H1 (cell line): ENCODE data around the gene ASPHD2. TPM values are rescaled to one million over a fixed set of nuclear protein-coding genes. Genes with fewer than 3 reads are reported as not detected.

Experiments used
- CTCF ChIA-PET: fragments of 300-600 bp; sonication (Branson Sonifier 250); formaldehyde crosslinking; loops from one replicate; lab custom pipeline; 2021; ENCODE audit not compliant: partially characterized antibody; lab: Charles Lee
- POLR2A ChIA-PET: fragments of 300-600 bp; sonication (Branson Sonifier 250); formaldehyde crosslinking; loops from one replicate; lab custom pipeline; 2021; ENCODE audit warnings: inconsistent platforms; ENCODE audit not compliant: partially characterized antibody; lab: Charles Lee
- DNase-seq, 2 experiments: peaks; one replicate each; pipeline versions ENCODE4 v3.0.0 to v3.0.0-alpha.2; 2010 to 2022; ENCODE audit warnings: low spot score in 2 of 2, low read depth in 1 of 2, mixed read lengths in 1 of 2
- FAIRE-seq: peaks from 2 replicates; lab custom pipeline; 2011; peaks lifted over from hg19 to GRCh38; lab: Jason Lieb, UNC
- H2AFZ ChIP-seq: 2 replicates; pipeline ENCODE4 v1.8.1; 2012; ENCODE audit warnings: low read length, inconsistent platforms
- H2AK5ac ChIP-seq: 2 replicates; pipeline ENCODE4 v1.6.1; 2013; ENCODE audit warnings: low read depth, low read length
- H2BK120ac ChIP-seq: replicated peaks from 2 replicates; pipeline ENCODE3; 2013; ENCODE audit warnings: low read depth, low read length, inconsistent platforms
- H2BK12ac ChIP-seq: 2 replicates; pipeline ENCODE4 v1.6.1; 2013; ENCODE audit warnings: low read depth, low read length
- H2BK15ac ChIP-seq: 2 replicates; pipeline ENCODE4 v1.6.1; 2013; ENCODE audit warnings: low read length
- H2BK20ac ChIP-seq: 2 replicates; pipeline ENCODE4 v1.6.1; 2013; ENCODE audit warnings: low read length
- H2BK5ac ChIP-seq: 2 replicates; pipeline ENCODE4 v1.6.1; 2013; ENCODE audit warnings: low read depth, low read length
- H3K14ac ChIP-seq: 2 replicates; pipeline ENCODE4 v1.6.1; 2013; ENCODE audit warnings: inconsistent platforms; ENCODE audit not compliant: insufficient read length
- H3K18ac ChIP-seq: 2 replicates; pipeline ENCODE4 v1.6.1; 2013; ENCODE audit warnings: low read length; ENCODE audit errors: extremely low read depth
- H3K23ac ChIP-seq: 2 replicates; pipeline ENCODE4 v1.6.1; 2013; ENCODE audit warnings: inconsistent platforms; ENCODE audit not compliant: insufficient read length
- H3K23me2 ChIP-seq: 2 replicates; pipeline ENCODE4 v1.6.1; 2013; ENCODE audit warnings: low read depth, low read length
- H3K27ac ChIP-seq: 2 replicates; pipeline ENCODE4 v1.6.1; 2011; ENCODE audit warnings: low read depth, low read length, inconsistent platforms
- H3K27me3 ChIP-seq, 4 experiments: replicated peaks in 1 of 4; 1 replicate in 1 of 4; 2 replicates in 3 of 4; pipeline versions ENCODE4 v1.6.1 to v1.8.1; 2011 to 2013; ENCODE audit warnings: low read length in 3 of 4, mild to moderate bottlenecking in 3 of 4, inconsistent platforms in 2 of 4, mixed read lengths in 2 of 4, moderate library complexity in 1 of 4; ENCODE audit not compliant: control insufficient read depth in 3 of 4, insufficient read depth in 3 of 4; ENCODE audit errors: extremely low read depth in 1 of 4
- H3K36me3 ChIP-seq, 4 experiments: 2 replicates each; pipeline versions ENCODE4 v1.6.1 to v1.8.1; 2011 to 2013; ENCODE audit warnings: mild to moderate bottlenecking in 4 of 4, low read length in 3 of 4, moderate library complexity in 2 of 4, control low read depth in 1 of 4, inconsistent platforms in 1 of 4; ENCODE audit not compliant: insufficient read depth in 4 of 4, control insufficient read depth in 2 of 4
- H3K4ac ChIP-seq: replicated peaks from 2 replicates; pipeline ENCODE3; 2013; ENCODE audit warnings: low read length, low read depth, mixed read lengths, inconsistent platforms; ENCODE audit not compliant: insufficient read length
- H3K4me1 ChIP-seq, 4 experiments: replicated peaks in 1 of 4; 1 replicate in 1 of 4; 2 replicates in 3 of 4; pipeline versions ENCODE4 v1.6.1 to v1.8.1; 2011 to 2013; ENCODE audit warnings: low read length in 3 of 4, inconsistent platforms in 2 of 4, mixed read lengths in 1 of 4; ENCODE audit not compliant: insufficient read depth in 4 of 4, control insufficient read depth in 3 of 4
- H3K4me2 ChIP-seq, 2 experiments: 2 replicates each; pipeline versions ENCODE4 v1.6.1 to v1.8.1; 2011 to 2013; ENCODE audit warnings: low read depth in 2 of 2, low read length in 2 of 2, control low read depth in 1 of 2, inconsistent platforms in 1 of 2, mild to moderate bottlenecking in 1 of 2; ENCODE audit not compliant: insufficient read depth in 1 of 2
- H3K4me3 ChIP-seq, 4 experiments: fragments of 200-600, 300-600 bp in 1 of 4; sonication (generic), shearing (Covaris generic), sonication (Bioruptor Twin) in 1 of 4; 2 replicates each; pipeline versions ENCODE4 v1.5.1 to v1.8.1; 2011 to 2016; ENCODE audit warnings: low read length in 4 of 4, low read depth in 3 of 4, control low read depth in 2 of 4, inconsistent platforms in 2 of 4, mild to moderate bottlenecking in 2 of 4, mixed read lengths in 1 of 4, moderate library complexity in 1 of 4; ENCODE audit not compliant: insufficient read depth in 2 of 4; ENCODE audit errors: extremely low read depth in 1 of 4
- H3K56ac ChIP-seq: replicated peaks from 2 replicates; pipeline ENCODE3; 2013; ENCODE audit warnings: low read depth, mild to moderate bottlenecking, mixed read lengths, low read length, inconsistent platforms; ENCODE audit not compliant: insufficient read length
- H3K79me1 ChIP-seq: 2 replicates; pipeline ENCODE4 v1.6.1; 2013; ENCODE audit warnings: low read depth, low read length, control low read depth
- H3K79me2 ChIP-seq, 2 experiments: 2 replicates each; pipeline versions ENCODE4 v1.6.1 to v1.8.1; 2012 to 2013; ENCODE audit warnings: low read length in 2 of 2, mild to moderate bottlenecking in 2 of 2, inconsistent platforms in 1 of 2; ENCODE audit not compliant: insufficient read depth in 2 of 2, control insufficient read depth in 1 of 2
- H3K9ac ChIP-seq, 4 experiments: replicated peaks in 1 of 4; 1 replicate in 1 of 4; 2 replicates in 3 of 4; pipeline versions ENCODE4 v1.6.1 to v1.8.1; 2011 to 2013; ENCODE audit warnings: low read depth in 3 of 4, low read length in 3 of 4, control low read depth in 2 of 4, mild to moderate bottlenecking in 2 of 4, moderate library complexity in 2 of 4, inconsistent platforms in 1 of 4; ENCODE audit errors: extremely low read depth in 1 of 4
- H3K9me3 ChIP-seq, 2 experiments: 2 replicates each; pipeline versions ENCODE4 v1.6.1 to v1.8.1; 2012 to 2013; ENCODE audit warnings: mild to moderate bottlenecking in 2 of 2, moderate library complexity in 2 of 2, control low read depth in 1 of 2, inconsistent platforms in 1 of 2, low read depth in 1 of 2, low read length in 1 of 2, mixed read lengths in 1 of 2; ENCODE audit not compliant: insufficient read depth in 2 of 2
- H4K20me1 ChIP-seq, 2 experiments: replicated peaks in 1 of 2; 2 replicates each; pipeline versions ENCODE3 to v1.8.1; 2011 to 2013; ENCODE audit warnings: inconsistent platforms in 2 of 2, low read length in 2 of 2, mild to moderate bottlenecking in 1 of 2; ENCODE audit not compliant: insufficient read depth in 2 of 2, control insufficient read depth in 1 of 2
- H4K5ac ChIP-seq: 2 replicates; pipeline ENCODE4 v1.6.1; 2013; ENCODE audit warnings: low read length, low read depth, mixed read lengths, inconsistent platforms; ENCODE audit not compliant: insufficient read length
- H4K8ac ChIP-seq: 2 replicates; pipeline ENCODE4 v1.8.0; 2013; ENCODE audit warnings: mild to moderate bottlenecking, moderate library complexity, low read length, inconsistent platforms; ENCODE audit not compliant: insufficient read depth; ENCODE audit errors: extremely low read depth
- H4K91ac ChIP-seq: replicated peaks from 2 replicates; pipeline ENCODE3; 2013; ENCODE audit warnings: low read length, mixed read lengths, inconsistent platforms; ENCODE audit not compliant: insufficient read length
- CTCF ChIP-seq, 3 experiments: IDR thresholded peaks; 1 replicate in 2 of 3; 2 replicates in 1 of 3; pipeline versions ENCODE4 v1.5.1 to v1.6.1; 2011; ENCODE audit warnings: low read length in 3 of 3, mild to moderate bottlenecking in 3 of 3, inconsistent platforms in 2 of 3, low read depth in 1 of 3, moderate library complexity in 1 of 3; ENCODE audit not compliant: insufficient read depth in 1 of 3; ENCODE audit errors: control extremely low read depth in 1 of 3
- GTF2F1 ChIP-seq: IDR thresholded peaks from 2 replicates; pipeline ENCODE4 v1.6.1; 2012; ENCODE audit warnings: low read depth, low read length, improper control_type of control experiment, borderline replicate concordance
- NRF1 ChIP-seq: IDR thresholded peaks from 2 replicates; pipeline ENCODE4 v1.6.1; 2011; ENCODE audit warnings: mild to moderate bottlenecking, low read depth, low read length, improper control_type of control experiment
- RXRA ChIP-seq: IDR thresholded peaks from 2 replicates; pipeline ENCODE4 v1.6.1; 2011; ENCODE audit warnings: low read depth, mild to moderate bottlenecking, low read length, moderate library complexity; ENCODE audit not compliant: insufficient read depth
- SAP30 ChIP-seq: fragments of 300-600 bp; sonication (generic); IDR thresholded peaks from 2 replicates; pipeline ENCODE4 v1.7.1; 2012; ENCODE audit warnings: low read length, moderate library complexity, mild to moderate bottlenecking, inconsistent platforms; ENCODE audit not compliant: insufficient read depth, insufficient replicate concordance
- SIN3A ChIP-seq, 2 experiments: IDR thresholded peaks in 1 of 2; conservative IDR thresholded peaks in 1 of 2; 2 replicates each; pipeline ENCODE4 v1.6.1; 2011 to 2012; ENCODE audit warnings: low read length in 2 of 2, improper control_type of control experiment in 1 of 2, low read depth in 1 of 2, mild to moderate bottlenecking in 1 of 2
- SP2 ChIP-seq: IDR thresholded peaks from 2 replicates; pipeline ENCODE4 v1.6.1; 2012; ENCODE audit warnings: mild to moderate bottlenecking, low read length, inconsistent platforms
- SUZ12 ChIP-seq: fragments of 200-600 bp; sonication (generic); IDR thresholded peaks from 2 replicates; pipeline ENCODE4 v1.6.1; 2012; ENCODE audit warnings: mild to moderate bottlenecking, inconsistent platforms, low read length, moderate library complexity, mixed read lengths
- TBP ChIP-seq: IDR thresholded peaks from 2 replicates; pipeline ENCODE4 v1.6.1; 2011; ENCODE audit warnings: low read depth, low read length, improper control_type of control experiment
- YY1 ChIP-seq: IDR thresholded peaks from 2 replicates; pipeline ENCODE4 v1.6.1; 2011; ENCODE audit warnings: low read depth, mild to moderate bottlenecking, low read length
- WGBS, 2 experiments: shearing (Covaris generic) in 1 of 2; methylation state at CpG; one replicate each; pipeline versions ENCODE4 v1.1.6 to v1.1.7; 2013 to 2015; ENCODE audit warnings: low lambda C conversion rate in 2 of 2, mixed read lengths in 2 of 2, inconsistent platforms in 1 of 2, low coverage in 1 of 2, missing lambda C conversion rate in 1 of 2; ENCODE audit not compliant: insufficient replicate concordance in 2 of 2, insufficient coverage in 1 of 2, insufficient read length in 1 of 2; ENCODE audit errors: extremely low coverage in 1 of 2, missing lambda C conversion rate in 1 of 2; 5-methylcytosine and 5-hydroxymethylcytosine counted together
- polyA plus RNA-seq, 7 experiments: library from polyadenylated mRNA; depleted of rRNA in 3 of 7; stranded (reverse) in 5 of 7; unstranded in 2 of 7; fragments of >200 nt in 5 of 7; fragments of 200-250 nt in 2 of 7; gene quantifications; 1 replicate in 5 of 7; 2 replicates in 1 of 7; 4 replicates in 1 of 7; pipeline versions ENCODE4 v1.2.1 to v1.2.3, GENCODE V29; 2011 to 2013; ENCODE audit warnings: missing spikeins in 2 of 7, mixed read lengths in 2 of 7
- total RNA-seq: library from RNA; stranded (reverse); fragmentation: NEBNext Ultra II Directional; extraction: Animal tissue kit (Norgen Biotek cat#: 25700); gene quantifications from 2 replicates; pipeline ENCODE4 v1.2.1, GENCODE V29; 2021

The ASPHD2 gene
- total and polyA plus RNA-seq, 2 of the 8 experiments (the other 6 are each of a cell fraction or from before 2014, with no cell fraction given) = 7.2 to 11.0 TPM

- Histone ChIP-seq H3K27me3 (no peaks in the 10 kb centered on the region), H3K4me3 (no peak overlapping the region), H3K27ac (no peak overlapping the region), H2AK5ac (no peak overlapping the region), H2BK15ac (no peak overlapping the region), H3K18ac (no peak overlapping the region), H4K20me1 (peaks cover 0 to 3% of the 10 kb centered on the region in 2 experiments), H3K23me2 (no peaks in the 10 kb centered on the region; the same call in 1 of the 2 replicates), H4K91ac (no peak overlapping the region), H4K5ac (no peak overlapping the region), H3K56ac (no peak overlapping the region), H2AFZ (no peak overlapping the region), H3K4me1 (peaks cover 0 to 4% (median 2%) of the 10 kb centered on the region in 4 experiments; a peak in 3 of 7 replicates), H3K36me3 (peaks cover 5 to 45% (median 35%) of the 10 kb centered on the region in 4 experiments; a peak in 7 of 8 replicates), H4K8ac (no peak overlapping the region), H2BK12ac (no peak overlapping the region), H3K9ac (no peak overlapping the region), H2BK5ac (no peak overlapping the region), H3K79me2 (peaks cover 0 to 27% of the 10 kb centered on the region in 2 experiments; a peak in 2 of 4 replicates), H3K23ac (no peak overlapping the region), H3K4ac (no peak overlapping the region), H2BK120ac (no peak overlapping the region), H3K9me3 (no peaks in the 10 kb centered on the region), H3K4me2 (no peak overlapping the region), H3K14ac (no peak overlapping the region), H3K79me1 (no peaks in the 10 kb centered on the region), H2BK20ac (no peak overlapping the region)
- POLR2A ChIA-PET = no interaction called here
- FAIRE-seq (no peak), DNase-seq (no peak)
- CTCF ChIA-PET = no interaction called here
- WGBS, 2 experiments = 96% methylated on average over 4 of the region's 4 CpGs; no CpG with 5 or more reads in 1 of the 2 experiments
- TF ChIP-seq YY1 (no peak), SP2 (no peak), TBP (no peak), SUZ12 (no peak), GTF2F1 (no peak), CTCF (IDR thresholded peaks at IDR 0.05; ENCODE audit: control extremely low read depth in 1 of 3, insufficient read depth in 1 of 3, low read depth in 1 of 3, low read length in 3 of 3) (no peak), RXRA (no peak), SIN3A (conservative IDR thresholded peaks at IDR 0.05 in 1 of 2, IDR thresholded peaks at IDR 0.05 in 1 of 2; ENCODE audit: low read depth in 1 of 2, low read length in 2 of 2) (no peak), NRF1 (no peak), SAP30 (no peak)
Observed at GRCh38 chr22:26476705-26477340, 47.8 kb downstream of the ASPHD2 start.
